ENCODE data around the gene ADD2. TPM values are rescaled to one million over a fixed set of nuclear protein-coding genes. Genes with fewer than 3 reads are reported as not detected.

Gene ADD2
- total and polyA plus RNA-seq, 2 experiments from 2014 or later: not detected

- DNase-seq: no peak
- H3K4me3 ChIP-seq: no peak overlapping the region
- in situ Hi-C loops (cut with MboI): no loop called here
- H3K4me2 ChIP-seq (ENCODE audit: unreplicated experiment): no peak overlapping the region
- H3K9me3 ChIP-seq (ENCODE audit: low read depth): no peaks in the 10 kb centered on the region
- H4K20me1 ChIP-seq (ENCODE audit: insufficient read depth): no peaks in the 10 kb centered on the region
- H3K27me3 ChIP-seq (replicated peaks; ENCODE audit: insufficient read depth): peaks cover 6% of the 10 kb centered on the region; the same call in 1 of the 2 replicates
- no peaks in the 10 kb centered on the region for H3K79me2 ChIP-seq (ENCODE audit: insufficient read depth)
- TF ChIP-seq EZH2 (IDR thresholded peaks at IDR 0.05; ENCODE audit: insufficient read depth, poor library complexity, severe bottlenecking) (no peak), EZH2phosphoT487 (IDR thresholded peaks at IDR 0.05; ENCODE audit: insufficient read depth, low read depth) (no peak)
- H3K4me1 ChIP-seq (ENCODE audit: insufficient read depth): no peaks in the 10 kb centered on the region
- no peak overlapping the region for H3K27ac ChIP-seq
- peaks cover 7% of the 10 kb centered on the region; the same call in 1 of the 2 replicates for H3F3A ChIP-seq (ENCODE audit: insufficient read depth)
- no peak overlapping the region for H3K9ac ChIP-seq
- no peak overlapping the region for H2AFZ ChIP-seq
- H3K36me3 ChIP-seq (ENCODE audit: low read depth): no peaks in the 10 kb centered on the region
- H3K9me2 ChIP-seq (ENCODE audit: insufficient read depth): peaks cover 2% of the 10 kb centered on the region; the same call in 1 of the 2 replicates
- 34 to 48% methylated on average over 7 of the region's 7 CpGs for WGBS, 2 experiments (ENCODE audit: low coverage in 1 of 2, low lambda C conversion rate in 2 of 2, missing lambda C conversion rate in 2 of 2)
Measured at GRCh38 chr2:70724366-70724765, 43.6 kb downstream of the ADD2 start.

- no peaks in the 10 kb centered on the region for H3K4me1 ChIP-seq (ENCODE audit: insufficient read depth)
- peaks cover 2% of the 10 kb centered on the region; the same call in 1 of the 2 replicates for H3K9me2 ChIP-seq (ENCODE audit: insufficient read depth)
- H4K20me1 ChIP-seq (ENCODE audit: insufficient read depth): no peaks in the 10 kb centered on the region
- DNase-seq: no peak
- in situ Hi-C loops (cut with MboI): no loop called here
- no peak overlapping the region for H2AFZ ChIP-seq
- no peak overlapping the region for H3K4me3 ChIP-seq
- no peaks in the 10 kb centered on the region for H3K79me2 ChIP-seq (ENCODE audit: insufficient read depth)
- H3K9me3 ChIP-seq (ENCODE audit: low read depth): no peaks in the 10 kb centered on the region
- TF ChIP-seq EZH2phosphoT487 (IDR thresholded peaks at IDR 0.05; ENCODE audit: insufficient read depth, low read depth): no peak
- TF ChIP-seq EZH2 (IDR thresholded peaks at IDR 0.05; ENCODE audit: insufficient read depth, poor library complexity, severe bottlenecking): no peak
- H3K27me3 ChIP-seq (replicated peaks; ENCODE audit: insufficient read depth): peaks cover 9% of the 10 kb centered on the region
- 73 to 78% methylated on average over 5 of the region's 5 CpGs for WGBS, 2 experiments (ENCODE audit: low coverage in 1 of 2, low lambda C conversion rate in 2 of 2, missing lambda C conversion rate in 2 of 2)
- peaks cover 7% of the 10 kb centered on the region; the same call in 1 of the 2 replicates for H3F3A ChIP-seq (ENCODE audit: insufficient read depth)
- H3K27ac ChIP-seq: no peak overlapping the region
- H3K9ac ChIP-seq: no peak overlapping the region
- H3K4me2 ChIP-seq (ENCODE audit: unreplicated experiment): no peak overlapping the region
- no peaks in the 10 kb centered on the region for H3K36me3 ChIP-seq (ENCODE audit: low read depth)
Measured at GRCh38 chr2:70723286-70723885, 44.6 kb downstream of the ADD2 start.

GRCh38 chr2:70720124-70720523 lies 47.9 kb downstream of the ADD2 start:
- no peak overlapping the region for H3K27ac ChIP-seq
- no peak overlapping the region for H2AFZ ChIP-seq
- no peaks in the 10 kb centered on the region for H3K9me3 ChIP-seq (ENCODE audit: low read depth)
- H3K79me2 ChIP-seq (ENCODE audit: insufficient read depth): no peaks in the 10 kb centered on the region
- H3K4me1 ChIP-seq (ENCODE audit: insufficient read depth): no peaks in the 10 kb centered on the region
- H3F3A ChIP-seq (ENCODE audit: insufficient read depth): no peaks in the 10 kb centered on the region
- H4K20me1 ChIP-seq (ENCODE audit: insufficient read depth): no peaks in the 10 kb centered on the region
- no peak overlapping the region for H3K4me2 ChIP-seq (ENCODE audit: unreplicated experiment)
- WGBS, 2 experiments (ENCODE audit: low coverage in 1 of 2, low lambda C conversion rate in 2 of 2, missing lambda C conversion rate in 2 of 2): 55 to 60% methylated on average over 6 of the region's 6 CpGs
- peaks cover 2% of the 10 kb centered on the region; the same call in 1 of the 2 replicates for H3K9me2 ChIP-seq (ENCODE audit: insufficient read depth)
- no peaks in the 10 kb centered on the region for H3K36me3 ChIP-seq (ENCODE audit: low read depth)
- DNase-seq: no peak
- peaks cover 28% of the 10 kb centered on the region for H3K27me3 ChIP-seq (replicated peaks; ENCODE audit: insufficient read depth)
- no peak overlapping the region for H3K4me3 ChIP-seq
- in situ Hi-C loops (cut with MboI): no loop called here
- TF ChIP-seq EZH2 (IDR thresholded peaks at IDR 0.05; ENCODE audit: insufficient read depth, poor library complexity, severe bottlenecking) (no peak), EZH2phosphoT487 (IDR thresholded peaks at IDR 0.05; ENCODE audit: insufficient read depth, low read depth) (no peak)
- H3K9ac ChIP-seq: no peak overlapping the region

GRCh38 chr2:70719231-70719630 lies 48.8 kb downstream of the ADD2 start:
- Histone ChIP-seq H3K4me2 (ENCODE audit: unreplicated experiment) (no peak overlapping the region), H3K4me1 (ENCODE audit: insufficient read depth) (no peaks in the 10 kb centered on the region), H3F3A (ENCODE audit: insufficient read depth) (no peaks in the 10 kb centered on the region), H3K9me3 (ENCODE audit: low read depth) (no peaks in the 10 kb centered on the region), H3K27ac (no peak overlapping the region), H3K9me2 (ENCODE audit: insufficient read depth) (peaks cover 2% of the 10 kb centered on the region; the same call in 1 of the 2 replicates), H4K20me1 (ENCODE audit: insufficient read depth) (no peaks in the 10 kb centered on the region), H3K36me3 (ENCODE audit: low read depth) (no peaks in the 10 kb centered on the region), H3K79me2 (ENCODE audit: insufficient read depth) (no peaks in the 10 kb centered on the region), H3K4me3 (no peak overlapping the region), H2AFZ (no peak overlapping the region), H3K27me3 (replicated peaks; ENCODE audit: insufficient read depth) (peaks cover 34% of the 10 kb centered on the region), H3K9ac (no peak overlapping the region)
- in situ Hi-C loops (cut with MboI): no loop called here
- TF ChIP-seq EZH2 (IDR thresholded peaks at IDR 0.05; ENCODE audit: insufficient read depth, poor library complexity, severe bottlenecking) (no peak), EZH2phosphoT487 (IDR thresholded peaks at IDR 0.05; ENCODE audit: insufficient read depth, low read depth) (no peak)
- WGBS, 2 experiments (ENCODE audit: low coverage in 1 of 2, low lambda C conversion rate in 2 of 2, missing lambda C conversion rate in 2 of 2): 54 to 61% methylated on average over 3 of the region's 3 CpGs
- DNase-seq: no peak

Data from GM23248 (cell line).